ENCODE results near the gene PROK1.

Gene PROK1

DNA sequence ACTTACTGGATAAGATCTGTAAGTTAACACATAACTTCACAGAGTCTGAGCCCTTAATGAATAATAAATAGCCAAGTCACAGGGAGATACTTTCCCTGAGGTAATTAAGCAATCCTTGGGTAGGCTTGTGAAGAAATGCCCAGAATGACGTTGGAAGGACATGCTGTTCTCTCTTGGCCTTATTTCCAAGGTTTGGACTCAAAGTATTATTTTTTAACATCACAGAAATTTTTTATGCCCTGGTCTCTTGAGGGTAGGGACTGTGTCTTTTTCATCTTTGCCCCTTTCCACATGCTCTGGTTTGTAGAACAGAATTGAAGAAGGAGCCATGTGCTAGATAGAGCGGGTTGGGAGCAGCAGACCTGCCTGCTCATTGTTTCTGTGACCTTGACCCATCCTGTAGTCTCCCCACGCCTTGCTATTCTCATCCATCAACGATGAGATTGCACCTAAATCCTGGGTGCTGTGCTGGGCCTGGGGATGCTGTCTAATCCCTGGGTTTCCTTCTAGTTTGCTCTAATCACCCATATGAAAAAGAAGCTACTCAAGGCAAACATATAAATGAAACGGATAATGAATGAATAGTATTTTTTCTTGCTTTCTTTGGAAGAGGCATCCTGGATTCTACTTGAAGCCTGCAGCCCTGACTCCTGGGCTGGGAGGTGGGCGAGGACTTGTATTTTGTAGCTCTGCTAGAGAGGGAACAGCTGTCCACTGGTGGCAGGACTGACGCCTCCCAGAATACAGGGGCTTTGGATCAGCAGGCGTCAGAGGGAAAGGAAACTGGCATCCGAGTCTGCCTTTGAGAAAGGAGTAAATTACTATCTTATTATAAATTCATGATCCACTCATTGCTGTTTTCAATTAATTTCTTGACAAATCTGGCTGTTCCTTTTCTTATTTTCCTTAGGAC is 26.0 kb upstream of the PROK1 start:
- no peak for DNase-seq (ENCODE audit: low read depth)
- in situ Hi-C loops (cut with HindIII; ENCODE audit: low sequenced_read_pairs): no loop called here
- TF ChIP-seq, protein P1, sequence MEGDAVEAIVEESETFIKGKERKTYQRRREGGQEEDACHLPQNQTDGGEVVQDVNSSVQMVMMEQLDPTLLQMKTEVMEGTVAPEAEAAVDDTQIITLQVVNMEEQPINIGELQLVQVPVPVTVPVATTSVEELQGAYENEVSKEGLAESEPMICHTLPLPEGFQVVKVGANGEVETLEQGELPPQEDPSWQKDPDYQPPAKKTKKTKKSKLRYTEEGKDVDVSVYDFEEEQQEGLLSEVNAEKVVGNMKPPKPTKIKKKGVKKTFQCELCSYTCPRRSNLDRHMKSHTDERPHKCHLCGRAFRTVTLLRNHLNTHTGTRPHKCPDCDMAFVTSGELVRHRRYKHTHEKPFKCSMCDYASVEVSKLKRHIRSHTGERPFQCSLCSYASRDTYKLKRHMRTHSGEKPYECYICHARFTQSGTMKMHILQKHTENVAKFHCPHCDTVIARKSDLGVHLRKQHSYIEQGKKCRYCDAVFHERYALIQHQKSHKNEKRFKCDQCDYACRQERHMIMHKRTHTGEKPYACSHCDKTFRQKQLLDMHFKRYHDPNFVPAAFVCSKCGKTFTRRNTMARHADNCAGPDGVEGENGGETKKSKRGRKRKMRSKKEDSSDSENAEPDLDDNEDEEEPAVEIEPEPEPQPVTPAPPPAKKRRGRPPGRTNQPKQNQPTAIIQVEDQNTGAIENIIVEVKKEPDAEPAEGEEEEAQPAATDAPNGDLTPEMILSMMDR (IDR thresholded peaks at IDR 0.05; ENCODE audit: low read depth, low read length, missing control alignments): no peak
- no peak overlapping the region for H3K4me3 ChIP-seq (ENCODE audit: low read depth, low read length)

DNA sequence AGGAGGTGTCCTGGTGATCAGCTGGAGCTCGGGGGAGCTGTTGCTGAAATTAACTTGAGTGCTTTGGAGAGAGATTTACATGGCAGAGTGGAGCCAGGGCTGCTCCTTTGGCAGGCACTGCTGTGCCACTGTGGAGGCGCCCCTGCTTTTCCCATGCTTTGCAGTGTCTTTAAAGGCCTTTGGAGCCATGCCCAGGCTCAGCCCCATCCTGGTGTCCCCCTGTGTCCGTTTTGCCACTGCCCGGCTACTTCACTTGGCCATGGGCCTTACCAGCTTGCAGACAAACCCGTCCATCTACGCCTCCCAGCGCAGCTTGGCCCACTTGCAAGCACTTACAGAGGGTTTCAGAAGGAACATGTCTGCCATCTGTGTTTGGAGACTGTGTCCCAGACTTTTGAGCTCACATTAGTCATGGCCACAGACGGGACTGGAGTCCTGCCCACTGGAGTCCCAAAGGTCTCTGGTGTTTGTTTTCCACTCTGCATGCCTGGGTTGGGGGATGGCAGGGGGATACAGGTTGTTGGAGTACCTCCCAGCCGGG is 25.3 kb upstream of the PROK1 start:
- no peak for DNase-seq (ENCODE audit: low read depth)
- no peak overlapping the region for H3K4me3 ChIP-seq (ENCODE audit: low read depth, low read length)
- TF ChIP-seq, protein P1 (IDR thresholded peaks at IDR 0.05; ENCODE audit: low read depth, low read length, missing control alignments): no peak
- in situ Hi-C loops (cut with HindIII; ENCODE audit: low sequenced_read_pairs): no loop called here

DNA sequence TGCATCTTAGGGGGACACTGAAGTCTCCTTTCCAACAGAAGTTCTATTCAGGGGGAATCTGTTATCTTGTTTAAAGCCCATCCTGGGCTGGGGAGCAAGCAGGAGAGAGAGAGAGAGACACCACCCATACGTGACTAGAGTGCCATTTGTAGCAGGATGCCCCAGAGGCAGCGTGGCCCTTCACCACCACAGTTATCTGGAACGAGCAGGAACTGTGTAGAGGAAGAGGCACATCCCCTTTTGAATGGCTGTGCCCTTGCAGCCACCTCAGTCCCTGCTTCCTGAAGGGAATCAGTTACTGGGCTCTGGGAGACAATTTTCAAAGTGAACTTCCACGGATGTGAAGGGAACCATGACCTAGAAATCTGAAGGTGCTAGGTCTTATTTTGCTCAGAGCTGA is 24.1 kb upstream of the PROK1 start:
- in situ Hi-C loops (cut with HindIII; ENCODE audit: low sequenced_read_pairs): no loop called here
- H3K4me3 ChIP-seq (ENCODE audit: low read depth, low read length): no peak overlapping the region
- no peak for DNase-seq (ENCODE audit: low read depth)
- TF ChIP-seq, protein P1 (IDR thresholded peaks at IDR 0.05; ENCODE audit: low read depth, low read length, missing control alignments): no peak

DNA sequence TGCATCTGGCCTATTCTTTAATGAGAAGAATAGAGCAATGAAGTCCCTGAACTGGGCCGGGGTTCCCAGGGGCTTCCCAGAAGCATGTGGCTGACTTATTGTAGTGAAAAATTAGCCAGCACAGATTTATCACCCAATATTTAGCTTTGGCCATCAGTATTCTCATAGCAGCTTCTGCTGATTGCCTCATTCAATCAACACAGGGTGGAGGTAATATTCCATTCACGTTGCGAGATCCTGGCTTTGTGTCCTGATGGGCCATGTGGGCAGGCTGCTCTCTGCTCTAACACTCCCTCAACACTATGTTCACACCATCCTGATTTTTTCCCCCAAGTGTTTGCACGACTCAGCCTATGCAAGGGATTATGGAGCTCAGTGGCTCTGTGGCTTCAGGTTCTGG is 22.0 kb upstream of the PROK1 start:
- no peak for DNase-seq (ENCODE audit: low read depth)
- in situ Hi-C loops (cut with HindIII; ENCODE audit: low sequenced_read_pairs): no loop called here
- TF ChIP-seq, protein P1 (IDR thresholded peaks at IDR 0.05; ENCODE audit: low read depth, low read length, missing control alignments): no peak
- no peak overlapping the region for H3K4me3 ChIP-seq (ENCODE audit: low read depth, low read length)

DNA sequence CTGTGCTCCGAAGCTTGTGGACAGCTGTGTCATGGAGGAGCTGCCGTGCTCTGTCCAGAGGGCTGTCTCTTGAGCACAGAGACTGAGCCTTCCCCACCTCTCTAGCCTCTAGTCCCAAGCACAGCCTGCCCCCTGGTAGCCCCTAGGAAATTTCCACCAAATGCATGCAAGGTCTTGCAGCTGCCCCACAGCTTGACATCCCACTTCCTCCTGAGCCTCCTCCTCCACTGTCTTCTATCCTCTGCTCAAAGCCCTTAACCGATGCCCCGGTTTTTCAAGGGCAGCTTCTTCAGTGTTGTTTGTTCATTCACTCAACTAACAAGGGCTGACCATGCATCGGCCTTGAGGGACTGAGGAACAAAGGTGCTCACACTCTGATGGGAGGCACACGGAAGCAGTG is 20.6 kb upstream of the PROK1 start:
- no peak overlapping the region for H3K4me3 ChIP-seq (ENCODE audit: low read depth, low read length)
- TF ChIP-seq, protein P1 (IDR thresholded peaks at IDR 0.05; ENCODE audit: low read depth, low read length, missing control alignments): no peak
- DNase-seq (ENCODE audit: low read depth): no peak
- in situ Hi-C loops (cut with HindIII; ENCODE audit: low sequenced_read_pairs): no loop called here

DNA sequence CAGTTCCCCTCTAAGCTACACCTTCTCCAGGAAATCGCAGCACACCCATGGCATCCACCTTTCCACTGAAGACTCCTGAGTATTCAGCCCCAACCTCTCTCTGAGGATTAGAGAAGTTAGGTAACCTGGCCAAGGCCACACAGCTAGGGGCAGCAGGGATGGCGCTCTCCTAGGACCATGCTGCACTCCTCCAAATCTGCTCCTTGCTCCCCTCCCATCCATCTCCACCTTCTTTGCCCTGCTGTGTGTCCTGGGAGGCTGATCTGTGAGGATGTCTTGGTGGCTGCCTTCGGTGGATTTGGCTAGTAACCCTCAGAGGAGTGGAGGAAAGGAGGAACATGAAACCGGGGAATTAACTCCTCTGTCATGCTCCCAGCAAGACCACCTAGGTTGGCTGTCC is 20.0 kb upstream of the PROK1 start:
- no peak for DNase-seq (ENCODE audit: low read depth)
- no peak overlapping the region for H3K4me3 ChIP-seq (ENCODE audit: low read depth, low read length)
- TF ChIP-seq, protein P1 (IDR thresholded peaks at IDR 0.05; ENCODE audit: low read depth, low read length, missing control alignments): no peak
- in situ Hi-C loops (cut with HindIII; ENCODE audit: low sequenced_read_pairs): no loop called here
